ENCODE measurements around the gene NOX3. TPM values are rescaled to one million over a fixed set of nuclear protein-coding genes. Genes with fewer than 3 reads are reported as not detected.

The NOX3 gene
- total and polyA plus RNA-seq, 2 experiments from 2014 or later, result not detected

- H3K4me1 ChIP-seq (ENCODE audit: insufficient read depth), result peaks cover 4% of the 10 kb centered on the region; the same call in 1 of the 2 replicates
- TF ChIP-seq, protein P1, sequence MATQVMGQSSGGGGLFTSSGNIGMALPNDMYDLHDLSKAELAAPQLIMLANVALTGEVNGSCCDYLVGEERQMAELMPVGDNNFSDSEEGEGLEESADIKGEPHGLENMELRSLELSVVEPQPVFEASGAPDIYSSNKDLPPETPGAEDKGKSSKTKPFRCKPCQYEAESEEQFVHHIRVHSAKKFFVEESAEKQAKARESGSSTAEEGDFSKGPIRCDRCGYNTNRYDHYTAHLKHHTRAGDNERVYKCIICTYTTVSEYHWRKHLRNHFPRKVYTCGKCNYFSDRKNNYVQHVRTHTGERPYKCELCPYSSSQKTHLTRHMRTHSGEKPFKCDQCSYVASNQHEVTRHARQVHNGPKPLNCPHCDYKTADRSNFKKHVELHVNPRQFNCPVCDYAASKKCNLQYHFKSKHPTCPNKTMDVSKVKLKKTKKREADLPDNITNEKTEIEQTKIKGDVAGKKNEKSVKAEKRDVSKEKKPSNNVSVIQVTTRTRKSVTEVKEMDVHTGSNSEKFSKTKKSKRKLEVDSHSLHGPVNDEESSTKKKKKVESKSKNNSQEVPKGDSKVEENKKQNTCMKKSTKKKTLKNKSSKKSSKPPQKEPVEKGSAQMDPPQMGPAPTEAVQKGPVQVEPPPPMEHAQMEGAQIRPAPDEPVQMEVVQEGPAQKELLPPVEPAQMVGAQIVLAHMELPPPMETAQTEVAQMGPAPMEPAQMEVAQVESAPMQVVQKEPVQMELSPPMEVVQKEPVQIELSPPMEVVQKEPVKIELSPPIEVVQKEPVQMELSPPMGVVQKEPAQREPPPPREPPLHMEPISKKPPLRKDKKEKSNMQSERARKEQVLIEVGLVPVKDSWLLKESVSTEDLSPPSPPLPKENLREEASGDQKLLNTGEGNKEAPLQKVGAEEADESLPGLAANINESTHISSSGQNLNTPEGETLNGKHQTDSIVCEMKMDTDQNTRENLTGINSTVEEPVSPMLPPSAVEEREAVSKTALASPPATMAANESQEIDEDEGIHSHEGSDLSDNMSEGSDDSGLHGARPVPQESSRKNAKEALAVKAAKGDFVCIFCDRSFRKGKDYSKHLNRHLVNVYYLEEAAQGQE (IDR thresholded peaks at IDR 0.05; ENCODE audit: unreplicated experiment), result no peak
- TF ChIP-seq, protein P2, sequence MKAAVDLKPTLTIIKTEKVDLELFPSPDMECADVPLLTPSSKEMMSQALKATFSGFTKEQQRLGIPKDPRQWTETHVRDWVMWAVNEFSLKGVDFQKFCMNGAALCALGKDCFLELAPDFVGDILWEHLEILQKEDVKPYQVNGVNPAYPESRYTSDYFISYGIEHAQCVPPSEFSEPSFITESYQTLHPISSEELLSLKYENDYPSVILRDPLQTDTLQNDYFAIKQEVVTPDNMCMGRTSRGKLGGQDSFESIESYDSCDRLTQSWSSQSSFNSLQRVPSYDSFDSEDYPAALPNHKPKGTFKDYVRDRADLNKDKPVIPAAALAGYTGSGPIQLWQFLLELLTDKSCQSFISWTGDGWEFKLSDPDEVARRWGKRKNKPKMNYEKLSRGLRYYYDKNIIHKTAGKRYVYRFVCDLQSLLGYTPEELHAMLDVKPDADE (IDR thresholded peaks at IDR 0.05), result no peak
- TF ChIP-seq, protein P3, sequence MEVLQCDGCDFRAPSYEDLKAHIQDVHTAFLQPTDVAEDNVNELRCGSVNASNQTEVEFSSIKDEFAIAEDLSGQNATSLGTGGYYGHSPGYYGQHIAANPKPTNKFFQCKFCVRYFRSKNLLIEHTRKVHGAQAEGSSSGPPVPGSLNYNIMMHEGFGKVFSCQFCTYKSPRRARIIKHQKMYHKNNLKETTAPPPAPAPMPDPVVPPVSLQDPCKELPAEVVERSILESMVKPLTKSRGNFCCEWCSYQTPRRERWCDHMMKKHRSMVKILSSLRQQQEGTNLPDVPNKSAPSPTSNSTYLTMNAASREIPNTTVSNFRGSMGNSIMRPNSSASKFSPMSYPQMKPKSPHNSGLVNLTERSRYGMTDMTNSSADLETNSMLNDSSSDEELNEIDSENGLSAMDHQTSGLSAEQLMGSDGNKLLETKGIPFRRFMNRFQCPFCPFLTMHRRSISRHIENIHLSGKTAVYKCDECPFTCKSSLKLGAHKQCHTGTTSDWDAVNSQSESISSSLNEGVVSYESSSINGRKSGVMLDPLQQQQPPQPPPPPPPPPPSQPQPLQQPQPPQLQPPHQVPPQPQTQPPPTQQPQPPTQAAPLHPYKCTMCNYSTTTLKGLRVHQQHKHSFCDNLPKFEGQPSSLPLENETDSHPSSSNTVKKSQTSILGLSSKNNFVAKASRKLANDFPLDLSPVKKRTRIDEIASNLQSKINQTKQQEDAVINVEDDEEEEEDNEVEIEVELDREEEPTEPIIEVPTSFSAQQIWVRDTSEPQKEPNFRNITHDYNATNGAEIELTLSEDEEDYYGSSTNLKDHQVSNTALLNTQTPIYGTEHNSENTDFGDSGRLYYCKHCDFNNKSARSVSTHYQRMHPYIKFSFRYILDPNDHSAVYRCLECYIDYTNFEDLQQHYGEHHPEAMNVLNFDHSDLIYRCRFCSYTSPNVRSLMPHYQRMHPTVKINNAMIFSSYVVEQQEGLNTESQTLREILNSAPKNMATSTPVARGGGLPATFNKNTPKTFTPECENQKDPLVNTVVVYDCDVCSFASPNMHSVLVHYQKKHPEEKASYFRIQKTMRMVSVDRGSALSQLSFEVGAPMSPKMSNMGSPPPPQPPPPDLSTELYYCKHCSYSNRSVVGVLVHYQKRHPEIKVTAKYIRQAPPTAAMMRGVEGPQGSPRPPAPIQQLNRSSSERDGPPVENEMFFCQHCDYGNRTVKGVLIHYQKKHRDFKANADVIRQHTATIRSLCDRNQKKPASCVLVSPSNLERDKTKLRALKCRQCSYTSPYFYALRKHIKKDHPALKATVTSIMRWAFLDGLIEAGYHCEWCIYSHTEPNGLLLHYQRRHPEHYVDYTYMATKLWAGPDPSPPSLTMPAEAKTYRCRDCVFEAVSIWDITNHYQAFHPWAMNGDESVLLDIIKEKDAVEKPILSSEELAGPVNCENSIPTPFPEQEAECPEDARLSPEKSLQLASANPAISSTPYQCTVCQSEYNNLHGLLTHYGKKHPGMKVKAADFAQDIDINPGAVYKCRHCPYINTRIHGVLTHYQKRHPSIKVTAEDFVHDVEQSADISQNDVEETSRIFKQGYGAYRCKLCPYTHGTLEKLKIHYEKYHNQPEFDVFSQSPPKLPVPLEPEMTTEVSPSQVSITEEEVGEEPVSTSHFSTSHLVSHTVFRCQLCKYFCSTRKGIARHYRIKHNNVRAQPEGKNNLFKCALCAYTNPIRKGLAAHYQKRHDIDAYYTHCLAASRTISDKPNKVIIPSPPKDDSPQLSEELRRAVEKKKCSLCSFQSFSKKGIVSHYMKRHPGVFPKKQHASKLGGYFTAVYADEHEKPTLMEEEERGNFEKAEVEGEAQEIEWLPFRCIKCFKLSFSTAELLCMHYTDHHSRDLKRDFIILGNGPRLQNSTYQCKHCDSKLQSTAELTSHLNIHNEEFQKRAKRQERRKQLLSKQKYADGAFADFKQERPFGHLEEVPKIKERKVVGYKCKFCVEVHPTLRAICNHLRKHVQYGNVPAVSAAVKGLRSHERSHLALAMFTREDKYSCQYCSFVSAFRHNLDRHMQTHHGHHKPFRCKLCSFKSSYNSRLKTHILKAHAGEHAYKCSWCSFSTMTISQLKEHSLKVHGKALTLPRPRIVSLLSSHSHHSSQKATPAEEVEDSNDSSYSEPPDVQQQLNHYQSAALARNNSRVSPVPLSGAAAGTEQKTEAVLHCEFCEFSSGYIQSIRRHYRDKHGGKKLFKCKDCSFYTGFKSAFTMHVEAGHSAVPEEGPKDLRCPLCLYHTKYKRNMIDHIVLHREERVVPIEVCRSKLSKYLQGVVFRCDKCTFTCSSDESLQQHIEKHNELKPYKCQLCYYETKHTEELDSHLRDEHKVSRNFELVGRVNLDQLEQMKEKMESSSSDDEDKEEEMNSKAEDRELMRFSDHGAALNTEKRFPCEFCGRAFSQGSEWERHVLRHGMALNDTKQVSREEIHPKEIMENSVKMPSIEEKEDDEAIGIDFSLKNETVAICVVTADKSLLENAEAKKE (CRISPR knock-in tag; IDR thresholded peaks at IDR 0.05), result no peak
- no peak for TF ChIP-seq EZH2phosphoT487 (IDR thresholded peaks at IDR 0.05; ENCODE audit: unreplicated experiment)
- no peak for TF ChIP-seq ZNF331 (CRISPR knock-in tag; IDR thresholded peaks at IDR 0.05; ENCODE audit: low read depth)
- Mint-ChIP-seq H3K27ac (no peak overlapping the region), H3K27me3 (ENCODE audit: insufficient read depth, low read depth, poor library complexity) (peaks cover 4% of the 10 kb centered on the region), H3K9me3 (no peaks in the 10 kb centered on the region), H3K4me3 (no peak overlapping the region), H3K36me3 (ENCODE audit: low read depth) (no peaks in the 10 kb centered on the region), H3K4me1 (peaks cover 8% of the 10 kb centered on the region; the same call in 1 of the 3 replicates)
- no peaks in the 10 kb centered on the region for H3F3A ChIP-seq (replicated peaks; ENCODE audit: low read depth)
- H3K9me2 ChIP-seq (ENCODE audit: insufficient read depth), result no peaks in the 10 kb centered on the region
- no peak overlapping the region for H3K4me2 ChIP-seq
- H4K20me1 ChIP-seq (replicated peaks; ENCODE audit: insufficient read depth), result no peaks in the 10 kb centered on the region
- no peak overlapping the region for H3K27ac ChIP-seq (ENCODE audit: low read depth)
- no peaks in the 10 kb centered on the region for H3K36me3 ChIP-seq (ENCODE audit: insufficient read depth)
- DNase-seq (ENCODE audit: low spot score) (no peak), ATAC-seq (no peak)
- no peak overlapping the region for H3K4me3 ChIP-seq
- H2AFZ ChIP-seq, result no peak overlapping the region
- no peaks in the 10 kb centered on the region for H3K79me2 ChIP-seq (replicated peaks; ENCODE audit: insufficient read depth)
- H3K27me3 ChIP-seq (ENCODE audit: insufficient read depth), result no peaks in the 10 kb centered on the region
Measured at GRCh38 chr6:155432293-155432692, 23.3 kb downstream of the NOX3 start.
